H9 (cell line): ENCODE measurements around the gene RACGAP1. TPM values are rescaled to one million over a fixed set of nuclear protein-coding genes. Genes with fewer than 3 reads are reported as not detected.

Experiments used
- DNase-seq: peaks from one replicate; pipeline ENCODE4 v3.0.0-alpha.2; 2017
- H2AFZ ChIP-seq: one replicate; pipeline ENCODE4 v1.6.1; 2013; ENCODE audit warnings: mild to moderate bottlenecking, low read length, control low read depth, moderate library complexity
- H2AK5ac ChIP-seq: 2 replicates; pipeline ENCODE4 v1.6.1; 2013; ENCODE audit warnings: low read length, control low read depth, mixed read lengths; ENCODE audit not compliant: insufficient read length
- H2BK120ac ChIP-seq: one replicate; pipeline ENCODE4 v1.6.1; 2013; ENCODE audit warnings: low read depth, mild to moderate bottlenecking, low read length, control low read depth, inconsistent platforms; ENCODE audit not compliant: poor library complexity, severe bottlenecking
- H2BK12ac ChIP-seq: 2 replicates; pipeline ENCODE4 v1.6.1; 2013; ENCODE audit warnings: low read length, control low read depth, mixed read lengths, low read depth; ENCODE audit not compliant: insufficient read length
- H2BK15ac ChIP-seq: 2 replicates; pipeline ENCODE4 v1.6.1; 2013; ENCODE audit warnings: low read depth, low read length, control low read depth
- H2BK20ac ChIP-seq: one replicate; pipeline ENCODE4 v1.6.1; 2013; ENCODE audit warnings: low read depth, mild to moderate bottlenecking, low read length, control low read depth, inconsistent platforms; ENCODE audit not compliant: poor library complexity, severe bottlenecking
- H2BK5ac ChIP-seq: 2 replicates; pipeline ENCODE4 v1.6.1; 2013; ENCODE audit warnings: low read length, control low read depth, mixed read lengths; ENCODE audit not compliant: insufficient read length
- H3K14ac ChIP-seq: 2 replicates; pipeline ENCODE4 v1.6.1; 2013; ENCODE audit warnings: low read length, control low read depth; ENCODE audit not compliant: insufficient read depth
- H3K18ac ChIP-seq: 2 replicates; pipeline ENCODE4 v1.6.1; 2013; ENCODE audit warnings: low read depth, mild to moderate bottlenecking, mixed read lengths, low read length, control low read depth; ENCODE audit not compliant: insufficient read length
- H3K23ac ChIP-seq: 2 replicates; pipeline ENCODE4 v1.6.1; 2013; ENCODE audit warnings: low read length, control low read depth, mixed read lengths, low read depth; ENCODE audit not compliant: insufficient read length
- H3K23me2 ChIP-seq: 2 replicates; pipeline ENCODE4 v1.6.1; 2013; ENCODE audit warnings: low read depth, mild to moderate bottlenecking, mixed read lengths, low read length, control low read depth; ENCODE audit not compliant: insufficient read length, poor library complexity, severe bottlenecking
- H3K27ac ChIP-seq: 2 replicates; pipeline ENCODE4 v1.5.1; 2013; ENCODE audit warnings: low read length, control low read depth, mixed read lengths, low read depth; ENCODE audit not compliant: insufficient read length
- H3K27me3 ChIP-seq: 2 replicates; pipeline ENCODE4 v1.6.1; 2013; ENCODE audit warnings: low read length, control low read depth, inconsistent platforms; ENCODE audit not compliant: insufficient read depth
- H3K4ac ChIP-seq: 2 replicates; pipeline ENCODE4 v1.6.1; 2013; ENCODE audit warnings: low read depth, mild to moderate bottlenecking, control low read depth, inconsistent platforms, low read length, moderate library complexity
- H3K4me1 ChIP-seq: 2 replicates; pipeline ENCODE4 v1.6.1; 2013; ENCODE audit warnings: low read length, control low read depth, inconsistent platforms; ENCODE audit not compliant: insufficient read depth
- H3K4me2 ChIP-seq: 2 replicates; pipeline ENCODE4 v1.6.1; 2013; ENCODE audit warnings: low read length, control low read depth, mixed read lengths; ENCODE audit not compliant: insufficient read length, insufficient read depth
- H3K56ac ChIP-seq: 2 replicates; pipeline ENCODE4 v1.6.1; 2013; ENCODE audit warnings: low read depth, mild to moderate bottlenecking, mixed read lengths, low read length, control low read depth; ENCODE audit not compliant: insufficient read length
- H3K79me1 ChIP-seq: 2 replicates; pipeline ENCODE4 v1.6.1; 2013; ENCODE audit warnings: low read depth, mild to moderate bottlenecking, moderate library complexity, low read length, control low read depth, inconsistent platforms; ENCODE audit not compliant: insufficient read depth, poor library complexity, severe bottlenecking
- H3K79me2 ChIP-seq: 2 replicates; pipeline ENCODE4 v1.6.1; 2013; ENCODE audit warnings: low read length, control low read depth, inconsistent platforms; ENCODE audit not compliant: insufficient read depth
- H3K9ac ChIP-seq: 2 replicates; pipeline ENCODE4 v1.6.1; 2013; ENCODE audit warnings: low read length, control low read depth, mixed read lengths; ENCODE audit not compliant: insufficient read length; ENCODE audit errors: extremely low read depth
- H3K9me3 ChIP-seq: one replicate; pipeline ENCODE4 v1.6.1; 2013; ENCODE audit warnings: low read depth, low read length, inconsistent platforms; ENCODE audit not compliant: control insufficient read depth
- H3T11ph ChIP-seq: one replicate; pipeline ENCODE4 v1.6.1; 2013; ENCODE audit warnings: mild to moderate bottlenecking, low read length, control low read depth, inconsistent platforms
- H4K20me1 ChIP-seq: one replicate; pipeline ENCODE4 v1.6.1; 2013; ENCODE audit not compliant: control insufficient read depth, insufficient read length, insufficient read depth
- H4K5ac ChIP-seq: 2 replicates; pipeline ENCODE4 v1.6.1; 2013; ENCODE audit warnings: low read depth, mild to moderate bottlenecking, mixed read lengths, low read length, control low read depth; ENCODE audit not compliant: insufficient read length
- H4K8ac ChIP-seq: replicated peaks from 2 replicates; pipeline ENCODE4 v1.6.1; 2013; ENCODE audit warnings: low read length, control low read depth, mixed read lengths, low read depth; ENCODE audit not compliant: insufficient read length
- H4K91ac ChIP-seq: 2 replicates; pipeline ENCODE4 v1.6.1; 2013; ENCODE audit warnings: low read depth, mild to moderate bottlenecking, moderate library complexity, mixed read lengths, low read length, control low read depth; ENCODE audit not compliant: insufficient read length
- H3K27ac Mint-ChIP-seq, 3 experiments: 2 replicates in 2 of 3; 3 replicates in 1 of 3; pipeline ENCODE4 v1.8.0; 2020 to 2021; ENCODE audit warnings: mixed read lengths in 3 of 3, mild to moderate bottlenecking in 1 of 3, moderate library complexity in 1 of 3
- H3K27me3 Mint-ChIP-seq: 2 replicates; pipeline ENCODE4 v1.8.0; 2021; ENCODE audit warnings: low read depth, mild to moderate bottlenecking, moderate library complexity, mixed read lengths
- H3K36me3 Mint-ChIP-seq, 3 experiments: 2 replicates in 2 of 3; 3 replicates in 1 of 3; pipeline ENCODE4 v1.8.0; 2020 to 2021; ENCODE audit warnings: low read depth in 3 of 3, mixed read lengths in 3 of 3; ENCODE audit not compliant: insufficient read depth in 1 of 3
- H3K4me1 Mint-ChIP-seq, 2 experiments: 2 replicates each; pipeline ENCODE4 v1.8.0; 2020; ENCODE audit warnings: mixed read lengths in 2 of 2
- H3K4me3 Mint-ChIP-seq, 2 experiments: 2 replicates in 1 of 2; 3 replicates in 1 of 2; pipeline ENCODE4 v1.8.0; 2020 to 2021; ENCODE audit warnings: mild to moderate bottlenecking in 2 of 2, mixed read lengths in 2 of 2, moderate library complexity in 1 of 2
- H3K9me3 Mint-ChIP-seq, 2 experiments: 2 replicates in 1 of 2; 3 replicates in 1 of 2; pipeline ENCODE4 v1.8.0; 2020; ENCODE audit warnings: mild to moderate bottlenecking in 2 of 2, mixed read lengths in 2 of 2, moderate library complexity in 1 of 2
- CTCF ChIP-seq: fragments of 200-600 bp; sonication (generic); conservative IDR thresholded peaks from 3 replicates; pipeline ENCODE4 v1.8.0; 2021; ENCODE audit warnings: antibody characterized with exemption, mild to moderate bottlenecking
- WGBS: extraction: QIAGEN DNeasy Blood & Tissue Kit; methylation state at CpG from one replicate; pipeline ENCODE4 v1.1.7; 2013; ENCODE audit warnings: missing lambda C conversion rate, low lambda C conversion rate, mixed read lengths; ENCODE audit not compliant: insufficient read length; ENCODE audit errors: extremely low coverage; 5-methylcytosine and 5-hydroxymethylcytosine counted together
- total RNA-seq: library from RNA; stranded (reverse); gene quantifications from 2 replicates; pipeline ENCODE4 v1.2.1, GENCODE V29; 2021

The RACGAP1 gene
- total RNA-seq, 1 experiment from 2014 or later, result 64.8 TPM

DNA sequence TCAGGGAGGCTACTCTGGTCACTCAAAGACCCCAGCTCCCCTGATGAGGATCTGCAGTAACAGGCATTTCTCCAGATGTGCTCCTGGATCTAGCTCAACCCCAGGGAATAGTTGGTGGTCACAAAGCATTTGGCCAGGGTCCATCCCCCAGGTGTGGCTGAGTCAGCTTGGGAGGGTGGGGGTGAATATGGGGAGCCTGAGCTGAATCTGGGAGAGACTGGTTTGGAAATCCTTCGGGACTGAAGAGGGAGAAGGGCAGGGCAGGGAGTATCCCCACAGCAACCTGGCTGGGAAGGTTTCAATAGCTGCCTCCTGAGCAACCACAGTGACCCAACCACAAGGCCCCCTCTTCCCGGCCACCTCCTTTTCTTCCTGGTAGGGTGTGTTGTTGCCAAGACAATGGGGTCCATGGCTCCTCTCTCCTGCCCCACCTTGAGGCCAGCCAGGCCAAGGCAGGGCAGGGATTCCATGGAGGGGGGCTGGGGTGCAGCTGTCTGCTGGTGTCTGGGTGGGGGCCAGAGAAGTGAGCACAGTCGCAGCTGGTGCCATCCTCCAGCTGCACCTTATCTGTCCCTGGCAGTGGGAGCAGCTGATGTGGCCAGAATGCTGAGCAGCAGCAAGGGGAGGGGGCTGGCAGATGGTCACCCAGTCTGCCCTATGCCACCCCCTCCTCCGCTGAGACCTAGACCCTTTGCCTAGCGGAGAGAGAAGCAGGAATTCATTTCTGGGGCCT, 37.6 kb upstream of the RACGAP1 start:
- Histone ChIP-seq H3K14ac (no peak overlapping the region), H2BK15ac (no peak overlapping the region), H2BK5ac (no peak overlapping the region), H3K9me3 (no peaks in the 10 kb centered on the region), H2BK12ac (no peak overlapping the region), H3K23me2 (no peaks in the 10 kb centered on the region), H2AK5ac (no peak overlapping the region), H3K79me2 (no peaks in the 10 kb centered on the region), H3K9ac (no peak overlapping the region), H2BK120ac (no peak overlapping the region), H3T11ph (no peak overlapping the region), H3K4me2 (no peak overlapping the region), H3K4me1 (no peaks in the 10 kb centered on the region; the same call in 1 of the 2 replicates), H4K8ac (no peak overlapping the region), H3K27ac (no peak overlapping the region), H3K56ac (no peak overlapping the region), H4K5ac (no peak overlapping the region), H3K27me3 (peaks cover 19% of the 10 kb centered on the region; the same call in 1 of the 2 replicates), H2BK20ac (no peak overlapping the region), H4K20me1 (no peaks in the 10 kb centered on the region), H3K79me1 (no peaks in the 10 kb centered on the region), H3K23ac (no peak overlapping the region), H3K18ac (no peak overlapping the region), H2AFZ (no peak overlapping the region), H3K4ac (no peak overlapping the region), H4K91ac (no peak overlapping the region)
- H3K4me1 Mint-ChIP-seq, result peaks cover 0 to 6% of the 10 kb centered on the region in 2 experiments; a peak in 2 of 4 replicates
- H3K27ac Mint-ChIP-seq, result no peak overlapping the region
- peaks cover 63% of the 10 kb centered on the region for H3K27me3 Mint-ChIP-seq
- TF ChIP-seq CTCF, result no peak
- H3K36me3 Mint-ChIP-seq, result no peaks in the 10 kb centered on the region
- no peaks in the 10 kb centered on the region for H3K9me3 Mint-ChIP-seq
- H3K4me3 Mint-ChIP-seq, result no peak overlapping the region
- DNase-seq, result no peak
- no CpG with 5 or more reads among the region's 5 CpGs for WGBS
